ENCODE measurements around the gene LDLRAD4. TPM values are rescaled to one million over a fixed set of nuclear protein-coding genes. Genes with fewer than 3 reads are reported as not detected.

The LDLRAD4 gene
- total and polyA plus RNA-seq, 2 experiments from 2014 or later, result 0.73 to 1.9 TPM

- Mint-ChIP-seq H3K4me3 (no peak overlapping the region), H3K27ac (no peak overlapping the region), H3K4me1 (peaks cover 3% of the 10 kb centered on the region; the same call in 1 of the 3 replicates), H3K9me3 (no peaks in the 10 kb centered on the region), H3K36me3 (ENCODE audit: low read depth) (no peaks in the 10 kb centered on the region), H3K27me3 (ENCODE audit: insufficient read depth, low read depth, poor library complexity) (peaks cover 6% of the 10 kb centered on the region)
- Histone ChIP-seq H3K27me3 (ENCODE audit: insufficient read depth) (no peaks in the 10 kb centered on the region), H2AFZ (no peak overlapping the region), H3K79me2 (replicated peaks; ENCODE audit: insufficient read depth) (no peaks in the 10 kb centered on the region), H3K4me2 (no peak overlapping the region), H3K9me2 (ENCODE audit: insufficient read depth) (no peaks in the 10 kb centered on the region), H4K20me1 (replicated peaks; ENCODE audit: insufficient read depth) (no peaks in the 10 kb centered on the region), H3F3A (replicated peaks; ENCODE audit: low read depth) (no peaks in the 10 kb centered on the region), H3K36me3 (ENCODE audit: insufficient read depth) (no peaks in the 10 kb centered on the region), H3K4me3 (no peak overlapping the region), H3K27ac (ENCODE audit: low read depth) (no peak overlapping the region), H3K4me1 (ENCODE audit: insufficient read depth) (no peaks in the 10 kb centered on the region)
- DNase-seq (ENCODE audit: low spot score) (no peak), ATAC-seq (no peak)
- TF ChIP-seq JUNB (IDR thresholded peaks at IDR 0.05; ENCODE audit: unreplicated experiment) (no peak), ZNF462 (CRISPR knock-in tag; IDR thresholded peaks at IDR 0.05) (no peak), REST (IDR thresholded peaks at IDR 0.05; ENCODE audit: unreplicated experiment) (no peak), EZH2 (IDR thresholded peaks at IDR 0.05; ENCODE audit: low read depth, unreplicated experiment) (no peak), NANOG (IDR thresholded peaks at IDR 0.05; ENCODE audit: borderline replicate concordance) (no peak), ETS1 (IDR thresholded peaks at IDR 0.05) (no peak), CTCF (conservative IDR thresholded peaks at IDR 0.05; ENCODE audit: low read depth in 2 of 2) (no peak)
Observed at GRCh38 chr18:13381944-13382365, 163.4 kb downstream of the LDLRAD4 start.

Measured in GM23338 (cell line).